ENCODE results near the gene NXT1.
"Not testable (repeated sequence)": the region's sequence is repeated elsewhere in the genome, so short reads cannot be mapped to it uniquely, and the experiment has no call there.

NXT1 gene

GRCh38 chr20:23331450-23332350 is 18.9 kb upstream of the NXT1 start:
- DNase-seq, result no peak

GRCh38 chr20:23332467-23332866 is 18.1 kb upstream of the NXT1 start:
- no peak for DNase-seq

GRCh38 chr20:23334111-23334510 is 16.5 kb upstream of the NXT1 start:
- no peak for DNase-seq

- DNase-seq, result no peak
These were observed 15.1 kb upstream of the NXT1 start for GRCh38 chr20:23335521-23335920.

- no peak for DNase-seq
These were observed 14.1 kb upstream of the NXT1 start for GRCh38 chr20:23336476-23336875.

GRCh38 chr20:23337312-23337711 is 13.3 kb upstream of the NXT1 start:
- DNase-seq, result no peak

- DNase-seq, result no peak
These were observed 10.6 kb upstream of the NXT1 start for GRCh38 chr20:23339986-23340385.

GRCh38 chr20:23340524-23340923 is 10.1 kb upstream of the NXT1 start:
- DNase-seq, result peak; percentile 49

- DNase-seq, result no peak
These were observed 9.5 kb upstream of the NXT1 start for GRCh38 chr20:23341073-23341472.

GRCh38 chr20:23343590-23343989 is 7.0 kb upstream of the NXT1 start:
- no peak for DNase-seq

- DNase-seq, result no peak
These were observed 6.3 kb upstream of the NXT1 start for GRCh38 chr20:23344336-23344735.

GRCh38 chr20:23346002-23346401 is 4.6 kb upstream of the NXT1 start:
- no peak for DNase-seq

GRCh38 chr20:23347791-23348190 is 2.8 kb upstream of the NXT1 start:
- DNase-seq, result no peak

- DNase-seq, result not testable (repeated sequence)
These were observed 2.1 kb upstream of the NXT1 start for GRCh38 chr20:23348510-23348909.

- peak; percentile 69 for DNase-seq
These were observed 1.0 kb upstream of the NXT1 start for GRCh38 chr20:23349338-23350195.

GRCh38 chr20:23350904-23351838 is 580 bp downstream of the NXT1 start:
- peak; percentile 54 for DNase-seq

- DNase-seq, result no peak
These were observed 5.6 kb downstream of the NXT1 start for GRCh38 chr20:23356203-23356602.

- peak; percentile 98 for DNase-seq
These were observed 7.4 kb downstream of the NXT1 start for GRCh38 chr20:23357767-23358562.

GRCh38 chr20:23358563-23358906 is 7.9 kb downstream of the NXT1 start:
- DNase-seq, result no peak

- no peak for DNase-seq
These were observed 8.5 kb downstream of the NXT1 start for GRCh38 chr20:23358923-23359593.

GRCh38 chr20:23360531-23360930 is 9.9 kb downstream of the NXT1 start:
- no peak for DNase-seq

GRCh38 chr20:23361119-23361475 is 10.5 kb downstream of the NXT1 start:
- DNase-seq, result no peak

Data from NCI-H1092 treated with DMSO at 0.1 percent for 48 hours (cell line).